PFSK-1 (cell line): ENCODE measurements around the gene NLRC3.

ENCODE experiments used
- FOXP2 ChIP-seq: optimal IDR thresholded peaks from 2 replicates; pipeline ENCODE3; 2011; ENCODE audit warnings: borderline replicate concordance, control low read depth, inconsistent platforms; ENCODE audit not compliant: insufficient read depth; ENCODE audit errors: extremely low read length, extremely low read depth
- POLR2AphosphoS5 ChIP-seq: IDR thresholded peaks from 2 replicates; pipeline ENCODE4 v1.6.1; 2012; ENCODE audit warnings: low read depth, mild to moderate bottlenecking, control low read depth, low read length, moderate library complexity
- REST ChIP-seq, 2 experiments: IDR thresholded peaks; 2 replicates each; pipeline versions ENCODE4 v1.6.1 to v1.8.0; 2011 to 2012; ENCODE audit warnings: low read depth in 2 of 2, low read length in 2 of 2, control low read depth in 1 of 2, inconsistent platforms in 1 of 2, mild to moderate bottlenecking in 1 of 2, moderate library complexity in 1 of 2; ENCODE audit not compliant: insufficient read depth in 1 of 2
- SIN3A ChIP-seq: IDR thresholded peaks from 2 replicates; pipeline ENCODE4 v1.6.1; 2012; ENCODE audit warnings: mild to moderate bottlenecking, low read length, moderate library complexity, borderline replicate concordance; ENCODE audit not compliant: insufficient read depth
- TAF1 ChIP-seq: IDR thresholded peaks from 2 replicates; pipeline ENCODE4 v1.6.1; 2012; ENCODE audit warnings: low read length, control low read depth, borderline replicate concordance; ENCODE audit not compliant: insufficient read depth

GRCh38 chr16:3501783-3502400, 75.3 kb downstream of the NLRC3 start:
- no peak for TF ChIP-seq POLR2AphosphoS5
- no peak for TF ChIP-seq SIN3A
- no peak for TF ChIP-seq REST (IDR thresholded peaks at IDR 0.05; ENCODE audit: insufficient read depth in 1 of 2, low read depth in 2 of 2, low read length in 2 of 2)
- TF ChIP-seq FOXP2 = no peak
- no peak for TF ChIP-seq TAF1
